SIG-M5 (cell line): ENCODE data around the gene GK.
"Not testable (repeated sequence)": the region's sequence is repeated elsewhere in the genome, so short reads cannot be mapped to it uniquely, and the experiment has no call there.

Experiments used
- DNase-seq: peaks from one replicate; lab custom pipeline; 2025; lab: John Stamatoyannopoulos, UW

GK gene

GRCh38 chrX:30653415-30654131, at the start of gene GK:
GK (plus strand) TSS chrX:30653423; CDS start chrX:30653538, 115 bp downstream.
- no peak for DNase-seq

DNA sequence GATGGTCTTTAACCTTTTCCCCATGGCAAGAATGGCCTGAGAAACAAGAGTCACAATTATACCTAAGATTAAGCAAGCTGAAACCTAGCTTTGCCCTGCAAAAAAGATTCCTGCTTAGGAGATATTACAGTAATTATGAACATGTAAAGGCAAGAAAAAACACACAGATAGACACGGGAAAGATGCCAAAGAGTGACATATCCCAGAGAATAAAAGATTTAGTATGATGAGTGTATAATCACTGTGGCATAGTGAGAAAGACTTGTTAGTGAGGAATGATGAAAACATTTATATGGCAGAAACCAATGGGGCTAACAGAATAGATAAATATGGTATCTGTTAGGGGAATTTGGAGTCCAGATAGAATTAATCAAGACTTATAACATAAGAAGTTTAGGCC, 46.1 kb upstream of the GK start:
- DNase-seq: no peak

DNA sequence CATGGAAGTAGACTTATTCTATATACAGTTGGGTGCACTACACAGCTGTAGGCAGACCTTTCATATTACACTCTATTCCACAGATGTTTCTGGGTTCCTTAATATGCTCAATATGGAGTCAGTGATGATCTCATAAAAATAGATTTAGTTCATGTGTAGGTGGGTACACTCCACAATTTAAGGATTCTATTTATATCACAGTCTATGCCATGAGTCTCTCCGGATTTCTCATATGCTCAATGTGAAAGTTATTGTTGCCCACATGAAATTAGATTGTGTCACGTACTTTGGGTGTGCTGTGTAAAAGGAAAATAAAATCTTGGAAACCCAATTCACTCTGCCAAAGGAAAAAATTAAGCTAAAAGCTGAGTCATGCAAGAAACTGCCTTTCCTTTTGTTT, 43.2 kb upstream of the GK start:
- no peak for DNase-seq

GRCh38 chrX:30612250-30612655, 41.0 kb upstream of the GK start:
- no peak for DNase-seq

GRCh38 chrX:30613721-30614120, 39.5 kb upstream of the GK start:
- peak; percentile 67 for DNase-seq

DNA sequence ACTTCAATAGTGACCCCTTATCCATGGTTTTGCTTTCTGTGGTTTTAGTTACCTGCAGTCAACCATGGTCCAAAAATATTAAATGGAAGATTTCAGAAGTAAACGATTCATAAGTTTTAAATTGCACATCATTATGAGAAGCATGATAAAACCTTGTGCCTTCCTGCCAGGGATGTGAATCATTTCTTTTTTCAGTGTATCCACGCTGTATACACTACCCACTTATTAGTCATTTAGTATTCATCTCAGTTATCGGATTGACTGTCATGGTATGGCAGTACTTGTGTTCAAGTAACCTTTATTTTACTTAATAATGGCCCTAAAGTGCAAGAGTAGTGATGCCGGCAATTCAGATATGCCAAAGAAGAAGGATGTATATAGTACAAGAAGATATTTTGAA, 38.0 kb upstream of the GK start:
- DNase-seq: no peak

DNA sequence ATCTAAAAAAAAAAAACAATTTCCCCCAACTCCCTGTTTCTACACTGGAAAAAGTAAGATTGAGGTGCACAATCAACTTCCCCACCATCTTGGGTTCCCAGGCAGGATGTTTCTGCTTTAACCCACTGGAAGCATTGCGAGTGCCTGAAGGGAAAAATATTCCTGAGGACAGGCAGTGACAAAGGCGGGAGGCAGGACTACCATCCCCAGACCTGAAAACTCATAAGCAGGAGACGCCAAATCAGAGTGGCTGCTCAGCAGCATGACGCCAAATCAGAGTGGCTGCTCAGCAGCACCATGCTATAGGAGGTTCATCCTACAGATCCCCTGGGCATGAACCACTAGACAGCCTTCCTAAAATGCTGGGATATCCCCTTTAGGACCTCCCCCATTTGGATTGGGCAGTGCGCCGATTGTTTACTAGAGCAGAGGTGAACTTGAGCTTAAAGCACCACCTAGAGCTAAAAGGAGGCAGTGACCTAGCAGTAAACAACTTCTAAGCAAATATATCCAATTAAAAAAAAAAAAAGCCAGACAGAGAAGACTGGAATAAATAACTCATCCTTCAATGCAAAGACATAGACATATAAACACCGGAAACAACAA, 35.0 kb upstream of the GK start:
- no peak for DNase-seq

- DNase-seq: no peak
Observed at GRCh38 chrX:30620125-30620524, 33.1 kb upstream of the GK start.

GRCh38 chrX:30620980-30621618, 32.1 kb upstream of the GK start:
- DNase-seq: peak; percentile 17

GRCh38 chrX:30622361-30622760, 30.9 kb upstream of the GK start:
- DNase-seq: no peak

- DNase-seq: no peak
Observed at GRCh38 chrX:30626402-30626801, 26.8 kb upstream of the GK start.

DNA sequence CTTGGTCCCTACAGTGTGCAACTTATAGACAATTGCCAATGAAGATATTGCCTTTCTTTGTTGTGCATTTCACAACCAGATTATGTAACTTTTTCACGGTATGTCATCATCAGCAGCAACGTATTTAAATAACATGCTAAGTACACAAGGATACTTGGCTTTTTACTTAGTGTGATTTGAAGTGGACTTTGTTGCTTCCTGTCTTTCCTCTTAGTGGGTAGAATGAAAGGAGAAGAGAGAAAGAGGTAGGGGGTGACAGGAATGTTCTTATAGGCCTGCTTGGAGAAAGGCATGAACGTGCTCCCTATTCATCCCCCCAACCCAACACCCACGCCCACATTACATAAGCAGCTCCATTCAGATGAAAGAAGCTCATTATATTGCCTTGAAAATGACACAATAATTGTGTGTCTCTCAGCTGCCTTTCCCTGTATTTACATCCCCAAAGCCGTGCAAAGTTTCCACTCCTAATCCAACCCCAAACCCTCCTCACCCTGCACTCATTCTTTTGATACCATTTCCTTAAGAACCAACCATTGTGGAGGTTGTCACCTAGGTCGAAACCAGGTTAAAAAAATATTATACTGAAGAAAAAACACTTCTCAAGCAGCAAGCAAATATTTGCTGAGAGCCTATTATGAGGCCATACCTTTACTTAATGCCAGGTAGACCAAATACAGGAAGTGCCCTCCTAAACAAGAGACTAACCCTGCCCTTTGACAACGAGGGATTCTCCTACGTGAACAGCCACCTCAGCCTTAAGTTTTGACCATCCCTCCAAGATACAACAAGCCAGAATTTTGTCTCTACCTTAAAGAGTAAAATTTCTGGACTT, 25.2 kb upstream of the GK start:
- peak; percentile 29 for DNase-seq

DNA sequence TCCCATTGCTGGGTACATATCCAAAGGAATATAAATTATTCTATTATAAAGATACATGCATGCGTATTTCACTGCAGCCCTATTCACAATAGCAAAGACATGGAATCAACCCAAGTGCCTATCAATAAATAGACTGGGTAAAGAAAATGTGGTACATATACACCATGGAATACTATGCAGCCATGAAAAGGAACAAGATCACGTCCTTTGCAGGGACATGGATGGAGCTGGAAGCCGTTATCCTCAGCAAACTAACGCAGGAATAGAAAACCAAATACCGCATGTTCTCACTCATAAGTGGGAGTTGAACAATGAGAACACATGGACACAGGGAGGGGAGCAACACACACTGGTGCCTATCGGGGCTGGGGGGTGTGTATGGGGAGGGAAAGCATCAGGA, 19.2 kb upstream of the GK start:
- DNase-seq: not testable (repeated sequence)

- no peak for DNase-seq
Observed at GRCh38 chrX:30635630-30636029, 17.6 kb upstream of the GK start.

DNA sequence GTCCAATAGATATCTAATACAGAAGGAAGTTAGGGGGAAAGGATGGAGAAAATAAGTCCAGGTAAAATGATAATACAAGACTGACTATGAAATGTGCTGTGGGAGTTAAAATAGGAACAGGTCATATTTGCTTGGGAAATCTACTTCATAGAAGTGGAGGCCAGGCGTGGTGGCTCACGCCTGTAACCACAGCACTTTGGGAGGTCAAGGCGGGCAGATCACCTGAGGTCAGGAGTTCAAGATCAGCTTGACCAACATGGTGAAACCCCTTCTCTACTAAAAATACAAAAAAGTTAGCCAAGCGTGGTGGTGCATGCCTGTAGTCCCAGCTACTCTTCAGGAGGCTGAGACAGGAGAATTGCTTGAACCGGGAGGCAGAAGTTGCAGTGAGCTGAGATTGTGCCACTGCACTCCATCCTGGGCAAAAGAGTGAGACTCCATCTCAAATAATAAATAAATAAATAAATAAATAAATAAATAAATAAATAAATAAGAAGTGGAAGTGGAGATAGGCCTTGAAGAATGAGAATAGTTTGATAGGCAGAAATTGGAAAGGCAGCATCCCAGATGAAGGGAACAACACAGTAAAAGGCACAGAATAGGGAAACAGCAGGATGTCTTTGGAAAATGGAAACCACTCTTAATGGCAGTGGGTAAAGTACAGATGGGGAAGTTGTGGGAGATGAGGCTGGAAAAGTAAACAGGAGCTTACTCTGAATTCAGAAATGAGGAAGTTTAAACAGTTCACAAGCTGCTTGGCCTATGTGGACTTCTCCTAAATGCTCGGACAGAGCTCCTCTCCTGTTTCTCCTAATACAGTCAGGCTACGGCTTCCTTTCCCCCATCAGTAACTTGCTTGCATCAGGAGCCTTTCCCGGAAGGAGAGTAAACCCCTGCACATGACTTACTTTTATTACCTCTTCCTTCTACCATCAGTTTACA, 15.1 kb upstream of the GK start:
- no peak for DNase-seq

DNA sequence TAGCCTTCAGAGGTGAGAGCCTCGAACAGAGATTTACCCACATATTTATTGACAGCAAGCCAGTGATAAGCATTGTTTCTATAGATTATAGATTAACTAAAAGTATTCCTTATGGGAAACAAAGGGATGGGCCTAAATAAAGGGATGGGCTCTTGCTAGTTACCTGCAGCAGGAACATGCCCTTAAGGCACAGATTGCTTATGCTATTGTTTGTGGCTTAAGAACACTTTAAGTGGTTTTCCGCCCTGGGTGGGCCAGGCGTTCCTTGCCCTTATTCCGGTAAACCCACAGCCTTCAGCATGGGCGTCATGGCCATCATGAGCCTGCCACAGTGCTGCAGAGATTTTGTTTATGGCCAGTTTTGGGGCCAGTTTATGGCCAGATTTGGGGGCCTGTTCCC, 13.5 kb upstream of the GK start:
- DNase-seq: not testable (repeated sequence)

- DNase-seq: no peak
Observed at GRCh38 chrX:30642642-30643041, 10.6 kb upstream of the GK start.

DNA sequence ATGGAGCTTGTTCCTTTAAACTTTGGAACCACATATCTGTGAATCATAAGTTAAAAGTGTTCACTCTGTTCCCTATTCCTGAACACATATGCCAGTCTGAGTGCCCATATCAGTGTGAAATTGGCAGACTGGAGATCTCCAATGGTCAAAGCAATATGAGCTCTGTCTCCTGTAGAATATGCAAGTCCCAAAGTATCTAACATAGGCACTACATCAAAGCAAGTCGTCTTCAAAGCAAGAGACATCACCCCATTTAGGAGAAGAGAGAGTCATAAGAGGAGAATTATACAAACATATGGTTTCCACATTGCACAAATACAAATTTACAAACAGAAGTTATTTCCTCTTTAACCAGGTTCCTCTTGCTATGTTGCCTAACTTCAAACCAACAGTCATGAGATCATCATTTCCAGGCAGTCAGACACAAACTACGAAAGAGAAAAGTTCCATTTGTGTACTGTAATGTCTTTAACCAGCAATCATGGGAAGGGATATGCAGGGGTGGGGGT, 9.9 kb upstream of the GK start:
- peak; percentile 69 for DNase-seq

DNA sequence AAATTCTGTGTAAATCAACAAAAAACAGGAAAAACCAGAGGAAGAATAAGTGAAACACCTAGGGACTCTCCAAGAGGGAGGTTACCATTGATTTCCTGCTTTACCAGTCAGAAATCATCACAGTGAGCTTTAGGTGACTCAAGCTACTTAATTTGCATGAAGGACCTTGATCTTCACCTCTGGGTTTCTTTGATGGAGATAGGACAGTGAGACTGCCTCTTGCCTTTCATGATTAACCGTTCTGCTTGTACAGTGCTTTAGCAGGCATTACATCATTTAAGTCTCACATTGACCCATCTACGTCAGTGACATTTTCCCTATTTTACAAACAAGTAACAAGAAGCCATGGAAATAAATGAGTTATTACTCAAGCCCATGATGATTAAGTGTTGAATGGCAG, 3.4 kb upstream of the GK start:
- DNase-seq: no peak

GRCh38 chrX:30652527-30653414, 452 bp upstream of the GK start:
- peak; percentile 54 for DNase-seq
